ENCODE measurements around the gene PON2. TPM values are rescaled to one million over a fixed set of nuclear protein-coding genes. Genes with fewer than 3 reads are reported as not detected.
A peak's percentile ranks its signal among the peaks of the same experiment; 100 is the strongest.

Gene PON2
- total RNA-seq, 1 donor from 2014 or later, result 92.3 TPM

- Mint-ChIP-seq H3K4me1 (peaks cover 42% of the 10 kb centered on the region), H3K27ac (ENCODE audit: unreplicated experiment) (no peak overlapping the region), H3K4me3 (peak overlapping the region; percentile 84), H3K36me3 (ENCODE audit: low read depth) (peaks cover 22% of the 10 kb centered on the region), H3K27me3 (ENCODE audit: low read depth) (no peaks in the 10 kb centered on the region), H3K9me3 (peaks cover 8% of the 10 kb centered on the region)
- no peak for DNase-seq (ENCODE audit: low read depth, low spot score)
- no peak for TF ChIP-seq CTCF (conservative IDR thresholded peaks at IDR 0.05)
Observed at GRCh38 chr7:95433129-95433528, 1.7 kb downstream of the PON2 start.

GRCh38 chr7:95432606-95433005 lies 2.2 kb downstream of the PON2 start:
- no peak for DNase-seq (ENCODE audit: low read depth, low spot score)
- no peaks in the 10 kb centered on the region for H3K27me3 Mint-ChIP-seq (ENCODE audit: low read depth)
- H3K27ac Mint-ChIP-seq (ENCODE audit: unreplicated experiment), result no peak overlapping the region
- H3K4me3 Mint-ChIP-seq, result peak overlapping the region; percentile 35
- no peak for TF ChIP-seq CTCF (conservative IDR thresholded peaks at IDR 0.05)
- peaks cover 47% of the 10 kb centered on the region for H3K4me1 Mint-ChIP-seq
- H3K36me3 Mint-ChIP-seq (ENCODE audit: low read depth), result peaks cover 22% of the 10 kb centered on the region
- peaks cover 8% of the 10 kb centered on the region for H3K9me3 Mint-ChIP-seq

- Mint-ChIP-seq H3K4me1 (peaks cover 51% of the 10 kb centered on the region), H3K4me3 (peak overlapping the region; percentile 35), H3K36me3 (ENCODE audit: low read depth) (peaks cover 24% of the 10 kb centered on the region), H3K27ac (ENCODE audit: unreplicated experiment) (peak overlapping the region; percentile 16), H3K9me3 (peaks cover 8% of the 10 kb centered on the region), H3K27me3 (ENCODE audit: low read depth) (no peaks in the 10 kb centered on the region)
- DNase-seq (ENCODE audit: low read depth, low spot score), result no peak
- no peak for TF ChIP-seq CTCF (conservative IDR thresholded peaks at IDR 0.05)
Observed at GRCh38 chr7:95430864-95431263, 4.0 kb downstream of the PON2 start.

GRCh38 chr7:95429241-95429990 lies 5.4 kb downstream of the PON2 start:
- Mint-ChIP-seq H3K27me3 (ENCODE audit: low read depth) (no peaks in the 10 kb centered on the region), H3K4me1 (peaks cover 43% of the 10 kb centered on the region), H3K4me3 (peak overlapping the region; percentile 17), H3K27ac (ENCODE audit: unreplicated experiment) (peak overlapping the region; percentile 59), H3K9me3 (peaks cover 6% of the 10 kb centered on the region), H3K36me3 (ENCODE audit: low read depth) (peaks cover 24% of the 10 kb centered on the region)
- no peak for DNase-seq (ENCODE audit: low read depth, low spot score)
- no peak for TF ChIP-seq CTCF (conservative IDR thresholded peaks at IDR 0.05)

- Mint-ChIP-seq H3K4me3 (peak overlapping the region; percentile 33), H3K36me3 (ENCODE audit: low read depth) (peaks cover 28% of the 10 kb centered on the region), H3K27me3 (ENCODE audit: low read depth) (no peaks in the 10 kb centered on the region), H3K9me3 (peaks cover 4% of the 10 kb centered on the region), H3K27ac (ENCODE audit: unreplicated experiment) (no peak overlapping the region), H3K4me1 (peaks cover 31% of the 10 kb centered on the region)
- TF ChIP-seq CTCF (conservative IDR thresholded peaks at IDR 0.05), result no peak
- DNase-seq (ENCODE audit: low read depth, low spot score), result no peak
Observed at GRCh38 chr7:95427914-95428516, 6.8 kb downstream of the PON2 start.
